PC-3 (cell line): ENCODE data around the gene GFOD2. TPM values are rescaled to one million over a fixed set of nuclear protein-coding genes. Genes with fewer than 3 reads are reported as not detected.

Experiments
- ATAC-seq: fragments of 200-7000 bp; cut with Tn5 transposase; 2 replicates; pipeline ENCODE4 v1.9.1; 2020; ENCODE audit warnings: mild to moderate bottlenecking, moderate library complexity
- BruUV-seq: library from RNA; stranded (reverse); fragments of 400-500 nt; replicated peaks from 2 replicates; lab custom pipeline; 2021; lab: Mats Ljungman, UMichigan
- CTCF ChIA-PET: fragments of 300-600 bp; sonication (Branson Sonifier 250); formaldehyde crosslinking; loops from one replicate; lab custom pipeline; 2022; ENCODE audit warnings: antibody characterized with exemption; lab: Charles Lee
- POLR2A ChIA-PET: fragments of 300-600 bp; sonication (Branson Sonifier 250); formaldehyde crosslinking; loops from one replicate; lab custom pipeline; 2022; ENCODE audit warnings: antibody characterized with exemption; ENCODE audit not compliant: unreplicated experiment; lab: Charles Lee
- DNase-seq: peaks from one replicate; pipeline ENCODE4 v3.0.0-alpha.2; 2015
- H2AFZ ChIP-seq: fragments of 300-600 bp; sonication (generic); 2 replicates; pipeline ENCODE4 v1.6.0; 2016; ENCODE audit warnings: antibody characterized with exemption, low read length
- H3F3A ChIP-seq: fragments of 300-600 bp; sonication (generic); one replicate; pipeline ENCODE4 v1.6.0; 2017; ENCODE audit warnings: antibody characterized with exemption, low read length, control low read depth, mild to moderate bottlenecking; ENCODE audit not compliant: unreplicated experiment
- H3K27ac ChIP-seq: fragments of 300-600 bp; sonication (generic); 2 replicates; pipeline ENCODE4 v1.5.1; 2016; ENCODE audit warnings: mild to moderate bottlenecking, low read length
- H3K27me3 ChIP-seq: fragments of 300-600 bp; sonication (generic); 2 replicates; pipeline ENCODE4 v1.6.1; 2016; ENCODE audit warnings: low read length, mixed read lengths
- H3K36me3 ChIP-seq: fragments of 300-600 bp; sonication (generic); 2 replicates; pipeline ENCODE4 v1.6.1; 2016; ENCODE audit warnings: low read depth, mixed run types, low read length, mixed read lengths
- H3K4me1 ChIP-seq: fragments of 300-600 bp; sonication (generic); 2 replicates; pipeline ENCODE4 v1.5.1; 2016; ENCODE audit warnings: low read length; ENCODE audit not compliant: insufficient read depth
- H3K4me2 ChIP-seq: fragments of 300-600 bp; sonication (generic); 2 replicates; pipeline ENCODE4 v1.6.0; 2016; ENCODE audit warnings: low read length
- H3K4me3 ChIP-seq: fragments of 300-600 bp; sonication (generic); 2 replicates; pipeline ENCODE4 v1.5.1; 2016; ENCODE audit warnings: mild to moderate bottlenecking, low read length, mixed read lengths
- H3K79me2 ChIP-seq: fragments of 300-600 bp; sonication (generic); 2 replicates; pipeline ENCODE4 v1.6.1; 2017; ENCODE audit warnings: low read length, mixed read lengths
- H3K9ac ChIP-seq: fragments of 300-600 bp; sonication (generic); 2 replicates; pipeline ENCODE4 v1.6.0; 2016; ENCODE audit warnings: mild to moderate bottlenecking, low read length
- H3K9me2 ChIP-seq: fragments of 300-600 bp; sonication (generic); replicated peaks from 2 replicates; pipeline ENCODE4 v1.6.1; 2016; ENCODE audit warnings: mixed run types, low read length, mixed read lengths
- H3K9me3 ChIP-seq: fragments of 300-600 bp; sonication (generic); 2 replicates; pipeline ENCODE4 v1.6.1; 2016; ENCODE audit warnings: low read length, mixed read lengths
- H4K20me1 ChIP-seq: fragments of 300-600 bp; sonication (generic); 2 replicates; pipeline ENCODE4 v1.6.1; 2016; ENCODE audit warnings: low read length, mixed read lengths
- EZH2 ChIP-seq: fragments of 300-600 bp; sonication (generic); IDR thresholded peaks from one replicate; pipeline ENCODE4 v1.6.1; 2017; ENCODE audit warnings: antibody characterized with exemption, mild to moderate bottlenecking, low read length; ENCODE audit not compliant: unreplicated experiment
- EZH2phosphoT487 ChIP-seq: fragments of 300-600 bp; sonication (generic); IDR thresholded peaks from 2 replicates; pipeline ENCODE4 v1.6.1; 2018; ENCODE audit warnings: mild to moderate bottlenecking, antibody characterized with exemption, low read length, borderline replicate concordance
- intact Hi-C: fragments of 100-400 bp; cut with micrococcal nuclease; formaldehyde crosslinking; loops from 2 replicates; pipeline ENCODE4 v1.9.0; 2023
- total RNA-seq: library from RNA; depleted of rRNA; stranded (reverse); fragments of >200 nt; gene quantifications from 2 replicates; pipeline ENCODE4 v1.2.3, GENCODE V29; 2014
- TF ChIP-seq, protein P1 (sequence below): fragments of 300-600 bp; sonication (generic); conservative IDR thresholded peaks from 2 replicates; pipeline ENCODE4 v1.5.1; 2017; ENCODE audit warnings: antibody characterized with exemption, low read depth, mild to moderate bottlenecking, low read length

GFOD2 gene
- total RNA-seq, 1 experiment from 2014 or later, result 21.8 TPM

GRCh38 chr16:67641779-67642708 lies 77.1 kb downstream of the GFOD2 start:
- Histone ChIP-seq H3F3A (no peaks in the 10 kb centered on the region), H3K36me3 (peaks cover 17% of the 10 kb centered on the region; the same call in 1 of the 2 replicates), H3K9me3 (no peaks in the 10 kb centered on the region), H3K4me1 (no peaks in the 10 kb centered on the region), H4K20me1 (no peaks in the 10 kb centered on the region), H3K79me2 (no peaks in the 10 kb centered on the region), H3K9me2 (no peaks in the 10 kb centered on the region), H3K27me3 (no peaks in the 10 kb centered on the region), H3K9ac (no peak overlapping the region), H3K27ac (no peak overlapping the region), H3K4me3 (no peak overlapping the region), H3K4me2 (no peak overlapping the region), H2AFZ (no peak overlapping the region)
- intact Hi-C loops, result no loop called here
- DNase-seq, result peak; percentile 15
- CTCF ChIA-PET, result interaction anchor here (0.6 kb wide), 1 partner anchor 72 kb away, joined by 6 read pairs; no protein-coding TSS in a partner anchor
- POLR2A ChIA-PET, result no interaction called here
- BruUV-seq, result no TSS peak
- ATAC-seq, result peak; percentile 76
- no peak for TF ChIP-seq EZH2phosphoT487
- no peak for TF ChIP-seq EZH2
- TF ChIP-seq, protein P1, sequence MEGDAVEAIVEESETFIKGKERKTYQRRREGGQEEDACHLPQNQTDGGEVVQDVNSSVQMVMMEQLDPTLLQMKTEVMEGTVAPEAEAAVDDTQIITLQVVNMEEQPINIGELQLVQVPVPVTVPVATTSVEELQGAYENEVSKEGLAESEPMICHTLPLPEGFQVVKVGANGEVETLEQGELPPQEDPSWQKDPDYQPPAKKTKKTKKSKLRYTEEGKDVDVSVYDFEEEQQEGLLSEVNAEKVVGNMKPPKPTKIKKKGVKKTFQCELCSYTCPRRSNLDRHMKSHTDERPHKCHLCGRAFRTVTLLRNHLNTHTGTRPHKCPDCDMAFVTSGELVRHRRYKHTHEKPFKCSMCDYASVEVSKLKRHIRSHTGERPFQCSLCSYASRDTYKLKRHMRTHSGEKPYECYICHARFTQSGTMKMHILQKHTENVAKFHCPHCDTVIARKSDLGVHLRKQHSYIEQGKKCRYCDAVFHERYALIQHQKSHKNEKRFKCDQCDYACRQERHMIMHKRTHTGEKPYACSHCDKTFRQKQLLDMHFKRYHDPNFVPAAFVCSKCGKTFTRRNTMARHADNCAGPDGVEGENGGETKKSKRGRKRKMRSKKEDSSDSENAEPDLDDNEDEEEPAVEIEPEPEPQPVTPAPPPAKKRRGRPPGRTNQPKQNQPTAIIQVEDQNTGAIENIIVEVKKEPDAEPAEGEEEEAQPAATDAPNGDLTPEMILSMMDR, result no peak

DNA sequence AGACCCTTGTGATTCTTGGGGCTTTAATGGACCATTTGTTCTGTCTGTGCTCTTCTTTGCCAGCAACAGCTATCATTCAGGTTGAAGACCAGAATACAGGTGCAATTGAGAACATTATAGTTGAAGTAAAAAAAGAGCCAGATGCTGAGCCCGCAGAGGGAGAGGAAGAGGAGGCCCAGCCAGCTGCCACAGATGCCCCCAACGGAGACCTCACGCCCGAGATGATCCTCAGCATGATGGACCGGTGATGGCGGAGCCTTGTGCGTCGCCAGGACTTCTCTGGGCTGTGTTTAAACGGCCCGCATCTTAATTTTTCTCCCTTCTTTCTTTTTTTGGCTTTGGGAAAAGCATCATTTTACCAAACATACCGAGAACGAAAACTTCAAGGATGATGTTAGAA lies 81.5 kb downstream of the GFOD2 start:
- POLR2A ChIA-PET, result interaction anchor here (0.7 kb wide), 1 partner anchor 32 kb away, joined by 7 read pairs; no protein-coding TSS in a partner anchor
- ATAC-seq (no peak), DNase-seq (no peak)
- no peak overlapping the region for H3K4me2 ChIP-seq
- TF ChIP-seq, protein P1, result no peak
- TF ChIP-seq EZH2phosphoT487 (no peak), EZH2 (no peak)
- H3K9ac ChIP-seq, result no peak overlapping the region
- intact Hi-C loops, result no loop called here
- no peaks in the 10 kb centered on the region for H3K9me3 ChIP-seq
- H3K4me1 ChIP-seq, result no peaks in the 10 kb centered on the region
- no peaks in the 10 kb centered on the region for H4K20me1 ChIP-seq
- CTCF ChIA-PET, result no interaction called here
- no peak overlapping the region for H3K27ac ChIP-seq
- no TSS peak for BruUV-seq
- H3K4me3 ChIP-seq, result no peak overlapping the region
- no peaks in the 10 kb centered on the region for H3K9me2 ChIP-seq
- no peak overlapping the region for H2AFZ ChIP-seq
- no peaks in the 10 kb centered on the region for H3K79me2 ChIP-seq
- no peaks in the 10 kb centered on the region for H3K27me3 ChIP-seq
- peaks cover 24% of the 10 kb centered on the region for H3K36me3 ChIP-seq
- no peaks in the 10 kb centered on the region for H3F3A ChIP-seq

DNA sequence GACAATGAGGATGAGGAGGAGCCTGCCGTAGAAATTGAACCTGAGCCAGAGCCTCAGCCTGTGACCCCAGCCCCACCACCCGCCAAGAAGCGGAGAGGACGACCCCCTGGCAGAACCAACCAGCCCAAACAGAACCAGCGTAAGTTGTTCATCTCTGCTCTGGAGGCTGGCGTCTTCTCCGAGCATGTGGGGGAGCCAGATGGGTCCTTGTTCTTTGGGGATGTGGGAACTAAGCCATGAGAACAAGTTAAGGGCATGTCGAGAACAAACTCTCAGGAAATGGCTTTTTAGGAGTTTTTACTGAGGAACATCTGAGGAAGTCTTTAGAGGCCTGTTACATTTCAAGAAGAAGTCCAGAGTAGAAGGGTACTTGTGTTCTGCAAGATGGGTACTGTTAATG lies 82.4 kb downstream of the GFOD2 start:
- POLR2A ChIA-PET, result no interaction called here
- no peak overlapping the region for H3K4me2 ChIP-seq
- BruUV-seq, result no TSS peak
- no peak for ATAC-seq
- intact Hi-C loops, result no loop called here
- no peaks in the 10 kb centered on the region for H3K4me1 ChIP-seq
- H3K9me3 ChIP-seq, result no peaks in the 10 kb centered on the region
- no peak overlapping the region for H3K9ac ChIP-seq
- peaks cover 24% of the 10 kb centered on the region for H3K36me3 ChIP-seq
- H3F3A ChIP-seq, result no peaks in the 10 kb centered on the region
- no peaks in the 10 kb centered on the region for H3K9me2 ChIP-seq
- TF ChIP-seq EZH2phosphoT487, result no peak
- TF ChIP-seq, protein P1, result no peak
- no peak for TF ChIP-seq EZH2
- no peak for DNase-seq
- H4K20me1 ChIP-seq, result no peaks in the 10 kb centered on the region
- no peak overlapping the region for H2AFZ ChIP-seq
- H3K79me2 ChIP-seq, result no peaks in the 10 kb centered on the region
- no peaks in the 10 kb centered on the region for H3K27me3 ChIP-seq
- H3K27ac ChIP-seq, result no peak overlapping the region
- no peak overlapping the region for H3K4me3 ChIP-seq
- CTCF ChIA-PET, result no interaction called here
